Cardiac muscle cell (in vitro differentiated cells and primary cell): ENCODE measurements around the gene IQCH. TPM values are rescaled to one million over a fixed set of nuclear protein-coding genes. Genes with fewer than 3 reads are reported as not detected.

Experiments used
- DNase-seq, 2 donors: peaks; one replicate each; pipeline versions ENCODE4 v3.0.0 to v3.0.0-alpha.2; 2010 to 2017; ENCODE audit warnings: low read depth in 1 of 2, low spot score in 1 of 2
- H3K27ac ChIP-seq: fragments of 200-600 bp; sonication (generic); 2 replicates; pipeline ENCODE4 v1.5.1; 2016
- H3K27me3 ChIP-seq: fragments of 200-600 bp; sonication (generic); 2 replicates; pipeline ENCODE4 v1.6.0; 2016; ENCODE audit warnings: control low read depth
- H3K36me3 ChIP-seq: fragments of 200-600 bp; sonication (generic); 2 replicates; pipeline ENCODE4 v1.5.1; 2016; ENCODE audit warnings: control low read depth
- H3K4me1 ChIP-seq: fragments of 200-600 bp; sonication (generic); 2 replicates; pipeline ENCODE4 v1.8.1; 2017; ENCODE audit warnings: low read depth, mild to moderate bottlenecking, mixed run types
- H3K4me3 ChIP-seq: fragments of 200-600 bp; sonication (generic); 2 replicates; pipeline ENCODE4 v1.5.1; 2016; ENCODE audit warnings: mild to moderate bottlenecking
- H3K9me3 ChIP-seq: fragments of 200-600 bp; sonication (generic); 2 replicates; pipeline ENCODE4 v1.5.1; 2017; ENCODE audit warnings: low read depth, mild to moderate bottlenecking, control low read depth
- polyA plus RNA-seq: library from polyadenylated mRNA; unstranded; fragments of >200 nt; fragmentation: Nextera tagmentation; extraction: Ambion mirVana; gene quantifications from 2 replicates; pipeline ENCODE4 v1.2.1, GENCODE V29; 2016
- total RNA-seq: library from RNA; depleted of rRNA; stranded (reverse); fragments of >200 nt; gene quantifications from 2 replicates; pipeline ENCODE4 v1.2.3, GENCODE V29; 2016
- TF ChIP-seq, protein P1 (sequence below): IDR thresholded peaks from 2 replicates; pipeline ENCODE4 v1.5.1; 2012; ENCODE audit warnings: low read depth, mild to moderate bottlenecking, low read length

The IQCH gene
- total and polyA plus RNA-seq, 2 experiments from 2014 or later, result 5.9 to 6.9 TPM

DNA sequence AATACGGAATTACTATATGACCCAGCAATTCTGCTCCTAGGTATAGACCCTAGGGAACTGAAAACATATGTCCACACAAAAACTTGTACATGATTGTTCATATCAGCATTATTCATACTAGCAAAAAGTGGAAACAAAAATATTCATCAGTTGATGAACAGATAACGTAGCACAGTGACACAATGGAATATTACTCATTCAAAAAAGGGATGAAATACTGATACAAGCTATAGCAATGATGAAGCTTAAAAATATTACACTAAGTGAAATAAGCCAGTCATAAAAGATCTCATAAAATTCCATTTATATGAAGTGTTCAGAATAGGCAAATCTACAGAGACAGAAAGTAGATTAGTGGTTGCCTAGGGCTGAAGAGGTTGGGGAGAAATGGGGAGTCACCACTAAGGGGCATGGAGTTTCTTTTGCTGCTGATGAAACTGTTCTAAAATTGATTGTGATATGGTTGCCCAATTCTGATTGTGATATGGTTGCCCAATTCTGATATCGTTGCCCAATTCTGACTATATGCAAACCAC lies 276.9 kb downstream of the IQCH start:
- no peaks in the 10 kb centered on the region for H3K9me3 ChIP-seq
- DNase-seq, result peak in 1 of 2 donors; percentile 21

DNA sequence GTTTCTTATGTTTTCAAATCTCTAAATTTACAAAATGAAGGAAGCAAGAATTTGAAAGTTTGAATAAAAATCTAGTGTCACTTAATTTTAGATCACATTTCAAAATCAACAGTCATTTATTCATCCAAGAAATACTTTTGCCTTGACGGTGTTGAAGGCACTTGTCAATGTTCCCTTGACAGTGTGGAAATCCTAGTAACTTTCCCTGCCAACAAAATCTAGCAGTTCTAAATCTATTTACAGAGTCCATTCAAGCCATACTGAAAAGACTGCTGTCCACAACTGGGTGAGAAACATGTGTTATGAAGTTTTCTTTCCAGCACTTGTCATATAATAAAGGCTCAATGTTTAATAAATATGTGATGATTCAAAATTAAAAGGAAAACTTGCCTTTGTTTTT lies 279.3 kb downstream of the IQCH start:
- no peak overlapping the region for H3K4me3 ChIP-seq
- TF ChIP-seq, protein P1, sequence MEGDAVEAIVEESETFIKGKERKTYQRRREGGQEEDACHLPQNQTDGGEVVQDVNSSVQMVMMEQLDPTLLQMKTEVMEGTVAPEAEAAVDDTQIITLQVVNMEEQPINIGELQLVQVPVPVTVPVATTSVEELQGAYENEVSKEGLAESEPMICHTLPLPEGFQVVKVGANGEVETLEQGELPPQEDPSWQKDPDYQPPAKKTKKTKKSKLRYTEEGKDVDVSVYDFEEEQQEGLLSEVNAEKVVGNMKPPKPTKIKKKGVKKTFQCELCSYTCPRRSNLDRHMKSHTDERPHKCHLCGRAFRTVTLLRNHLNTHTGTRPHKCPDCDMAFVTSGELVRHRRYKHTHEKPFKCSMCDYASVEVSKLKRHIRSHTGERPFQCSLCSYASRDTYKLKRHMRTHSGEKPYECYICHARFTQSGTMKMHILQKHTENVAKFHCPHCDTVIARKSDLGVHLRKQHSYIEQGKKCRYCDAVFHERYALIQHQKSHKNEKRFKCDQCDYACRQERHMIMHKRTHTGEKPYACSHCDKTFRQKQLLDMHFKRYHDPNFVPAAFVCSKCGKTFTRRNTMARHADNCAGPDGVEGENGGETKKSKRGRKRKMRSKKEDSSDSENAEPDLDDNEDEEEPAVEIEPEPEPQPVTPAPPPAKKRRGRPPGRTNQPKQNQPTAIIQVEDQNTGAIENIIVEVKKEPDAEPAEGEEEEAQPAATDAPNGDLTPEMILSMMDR, result no peak
- H3K4me1 ChIP-seq, result no peaks in the 10 kb centered on the region
- H3K27me3 ChIP-seq, result peaks cover 3% of the 10 kb centered on the region
- no peaks in the 10 kb centered on the region for H3K9me3 ChIP-seq
- DNase-seq, result no peak
- H3K27ac ChIP-seq, result no peak overlapping the region
- H3K36me3 ChIP-seq, result no peaks in the 10 kb centered on the region

More for the DNA sequence above, 276.9 kb downstream of the IQCH start:
- H3K4me1 ChIP-seq, result peaks cover 7% of the 10 kb centered on the region
- TF ChIP-seq, protein P1, result no peak
- peaks cover 3% of the 10 kb centered on the region for H3K27me3 ChIP-seq
- no peak overlapping the region for H3K4me3 ChIP-seq
- H3K36me3 ChIP-seq, result no peaks in the 10 kb centered on the region
- H3K27ac ChIP-seq, result no peak overlapping the region

GRCh38 chr15:67534360-67534759 lies 279.8 kb downstream of the IQCH start:
- DNase-seq, result no peak
- Histone ChIP-seq H3K36me3 (no peaks in the 10 kb centered on the region), H3K4me3 (no peak overlapping the region), H3K9me3 (no peaks in the 10 kb centered on the region), H3K27me3 (peaks cover 3% of the 10 kb centered on the region), H3K4me1 (no peaks in the 10 kb centered on the region), H3K27ac (no peak overlapping the region)
- TF ChIP-seq, protein P1, result no peak

- TF ChIP-seq, protein P1, result no peak
- no peak overlapping the region for H3K4me3 ChIP-seq
- no peaks in the 10 kb centered on the region for H3K9me3 ChIP-seq
- no peaks in the 10 kb centered on the region for H3K4me1 ChIP-seq
- H3K27me3 ChIP-seq, result no peaks in the 10 kb centered on the region
- H3K27ac ChIP-seq, result no peak overlapping the region
- DNase-seq, result no peak
- H3K36me3 ChIP-seq, result no peaks in the 10 kb centered on the region
Observed at GRCh38 chr15:67537771-67538170, 283.2 kb downstream of the IQCH start.

DNA sequence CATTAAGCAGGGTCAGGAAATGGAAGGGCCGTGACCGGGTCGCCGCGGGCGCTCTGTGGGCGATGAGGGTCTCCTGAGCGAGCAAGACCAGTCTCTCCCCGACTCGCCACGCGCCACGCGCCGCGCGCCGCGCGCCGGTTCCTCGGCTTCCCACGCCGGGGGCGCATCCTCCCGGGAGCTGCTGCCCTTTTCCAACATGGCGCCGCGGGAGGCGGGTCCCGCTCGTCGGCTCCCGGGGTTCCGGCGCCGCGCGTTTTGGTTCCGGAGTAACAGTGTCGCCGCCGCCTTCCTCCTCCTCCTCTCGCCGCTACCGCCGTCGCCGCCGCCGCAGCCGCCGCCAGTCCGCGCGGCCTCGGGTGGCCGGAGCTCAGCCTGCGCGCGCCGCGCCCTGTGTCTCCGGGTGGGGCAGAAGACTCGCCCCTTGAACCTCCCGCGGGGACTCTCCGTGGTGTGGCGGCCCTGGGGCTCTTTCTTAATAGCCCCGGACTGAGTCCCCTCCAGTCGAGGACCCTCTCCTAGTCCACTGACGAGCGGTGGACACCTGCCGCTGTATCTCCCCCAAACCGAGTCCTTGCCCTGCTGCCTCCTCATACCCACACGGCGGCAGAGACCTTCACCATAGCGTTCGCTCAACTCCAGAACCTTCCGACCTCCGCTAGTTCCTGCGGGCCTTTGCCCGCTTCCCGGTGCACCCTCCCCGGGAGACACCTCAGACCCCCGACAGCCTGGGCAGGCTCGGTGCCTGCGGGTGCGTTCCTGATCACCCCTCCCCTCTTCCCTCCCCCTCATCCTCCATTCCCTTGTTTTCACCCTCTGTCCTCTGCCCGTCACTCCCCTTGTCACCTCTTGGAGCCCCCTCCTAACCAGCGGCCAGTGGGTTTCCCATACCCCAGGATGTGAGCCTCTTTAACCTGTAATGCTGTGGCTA lies 288.1 kb downstream of the IQCH start, which contains the start of gene MAP2K5:
Gene MAP2K5 (plus strand): TSS at position 284 of the 928 bp plus-strand sequence. CDS start 633 bp downstream, at position 917.
- peak within 1 kb of the TSS; percentile 11 for H3K27ac ChIP-seq
- TF ChIP-seq, protein P1, result no peak

More for the DNA sequence above, 288.1 kb downstream of the IQCH start, which contains the start of gene MAP2K5:
- DNase-seq, result peak; percentile 77 to 88
- Histone ChIP-seq H3K36me3 (no peaks in the 10 kb centered on the region), H3K9me3 (no peaks in the 10 kb centered on the region), H3K27me3 (no peaks in the 10 kb centered on the region), H3K4me1 (no peaks in the 10 kb centered on the region), H3K4me3 (peak within 1 kb of the TSS; percentile 54)
